H7 (cell line): Measurements from ENCODE around the gene HOOK2. TPM values are rescaled to one million over a fixed set of nuclear protein-coding genes. Genes with fewer than 3 reads are reported as not detected.
"Not testable (repeated sequence)": the region's sequence is repeated elsewhere in the genome, so short reads cannot be mapped to it uniquely, and the experiment has no call there.

Experiments used
- DNase-seq: peaks from one replicate; pipeline ENCODE4 v3.0.0; 2012
- H3K27me3 ChIP-seq: 2 replicates; pipeline ENCODE4 v1.6.0; 2011; ENCODE audit warnings: mild to moderate bottlenecking, low read length; ENCODE audit not compliant: control insufficient read depth, insufficient read depth
- H3K36me3 ChIP-seq: replicated peaks from 2 replicates; pipeline ENCODE4 v1.5.1; 2011; ENCODE audit warnings: low read length; ENCODE audit not compliant: control insufficient read depth, insufficient read depth
- H3K4me3 ChIP-seq: 2 replicates; pipeline ENCODE4 v1.5.1; 2011; ENCODE audit warnings: low read depth, mild to moderate bottlenecking, control low read depth, low read length, moderate library complexity; ENCODE audit not compliant: insufficient read depth
- total RNA-seq: library from RNA; depleted of rRNA; stranded (reverse); fragments of >200 nt; shearing (Covaris generic); gene quantifications from 2 replicates; pipeline ENCODE4 v1.2.3, GENCODE V29; 2014

The HOOK2 gene
- total RNA-seq, 1 experiment from 2014 or later: 15.4 TPM

DNA sequence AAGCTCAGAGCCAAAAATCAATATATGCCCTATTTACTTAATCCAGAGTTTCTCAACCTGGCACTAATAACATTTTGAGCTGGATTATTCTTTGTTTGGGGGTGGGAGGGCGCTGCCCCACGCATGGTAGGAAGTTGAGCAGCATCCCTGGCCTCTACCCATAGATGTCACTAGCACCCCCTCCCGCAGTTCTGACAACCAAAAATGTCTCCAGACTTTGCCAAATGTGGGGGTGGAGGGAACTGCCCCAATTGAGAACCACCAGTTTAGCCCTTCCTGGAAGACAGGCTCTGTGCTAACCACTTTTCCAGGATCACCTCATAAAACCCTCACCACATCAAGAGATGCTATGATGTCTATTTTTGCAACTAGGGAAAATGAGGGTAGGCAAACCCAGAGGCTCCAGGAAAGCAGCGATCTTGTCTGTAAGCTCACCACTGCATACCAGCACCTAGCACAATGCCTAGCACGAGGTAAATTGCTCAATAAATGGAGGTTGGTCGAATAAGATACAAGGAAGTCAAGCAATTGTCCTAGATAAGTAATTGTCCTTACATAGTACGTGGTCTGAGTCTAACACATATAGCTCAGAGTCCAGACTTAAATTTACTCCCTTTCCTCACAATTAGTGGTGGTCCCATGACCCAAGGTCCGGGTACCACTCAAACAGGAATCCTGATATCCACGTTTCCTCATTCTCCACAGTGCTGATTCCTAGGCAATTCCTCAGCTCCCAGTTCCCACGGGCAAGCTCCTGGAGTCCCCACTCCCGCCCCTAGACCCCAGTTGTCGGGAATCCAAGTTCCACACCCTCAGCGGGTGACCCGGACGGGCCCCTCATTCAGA is 41.8 kb downstream of the HOOK2 start:
- peaks cover 18% of the 10 kb centered on the region for H3K36me3 ChIP-seq
- H3K27me3 ChIP-seq: no peaks in the 10 kb centered on the region
- H3K4me3 ChIP-seq: peak overlapping the region; percentile 96
- peak; percentile 76 for DNase-seq

DNA sequence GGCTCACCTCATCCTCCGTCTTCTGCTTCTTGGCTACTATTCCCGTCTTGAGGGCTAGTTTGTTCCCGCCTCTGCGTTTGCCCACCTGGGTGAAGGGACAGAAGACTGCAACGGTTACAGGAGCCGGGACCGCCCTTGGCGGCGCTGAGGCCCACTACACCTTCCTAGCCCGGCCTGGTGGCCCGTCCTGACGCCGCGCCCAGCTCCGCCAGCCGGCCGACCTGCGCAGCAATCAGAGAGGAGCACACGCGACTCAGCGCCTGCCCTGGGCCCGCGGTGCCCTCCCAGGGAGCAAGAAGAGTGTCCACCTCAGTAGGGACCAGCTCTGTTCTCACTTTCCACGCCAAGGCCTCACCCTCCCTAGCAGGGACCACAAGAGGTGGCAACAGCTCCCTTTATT is 44.0 kb downstream of the HOOK2 start:
- no peak for DNase-seq
- peaks cover 17% of the 10 kb centered on the region for H3K36me3 ChIP-seq
- no peak overlapping the region for H3K4me3 ChIP-seq
- H3K27me3 ChIP-seq: no peaks in the 10 kb centered on the region

GRCh38 chr19:12730064-12730463 is 45.3 kb downstream of the HOOK2 start:
- no peak for DNase-seq

GRCh38 chr19:12727745-12728433 is 47.5 kb downstream of the HOOK2 start:
- H3K36me3 ChIP-seq: peaks cover 17% of the 10 kb centered on the region
- no peak for DNase-seq
- no peaks in the 10 kb centered on the region for H3K27me3 ChIP-seq
- no peak overlapping the region for H3K4me3 ChIP-seq

More at GRCh38 chr19:12730064-12730463, 45.3 kb downstream of the HOOK2 start:
- peaks cover 17% of the 10 kb centered on the region for H3K36me3 ChIP-seq
- H3K4me3 ChIP-seq: no peak overlapping the region
- no peaks in the 10 kb centered on the region for H3K27me3 ChIP-seq

DNA sequence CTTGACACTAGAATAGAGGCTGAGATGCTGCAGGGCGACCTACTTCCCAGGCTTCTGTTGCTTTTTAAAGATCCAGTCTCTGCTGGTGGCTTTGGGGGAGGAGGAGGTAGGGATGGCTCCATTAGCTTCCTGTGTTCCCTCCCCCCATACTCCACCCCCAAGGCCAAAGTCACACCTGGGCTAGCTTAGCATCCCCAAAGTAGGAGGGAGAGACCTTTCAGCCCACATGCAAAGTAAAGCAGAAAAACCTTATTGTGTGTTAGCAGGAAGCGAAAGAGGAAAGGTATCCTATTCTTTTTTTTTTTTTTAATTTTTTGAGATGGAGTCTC is 48.4 kb downstream of the HOOK2 start:
- peak; percentile 54 for DNase-seq
- Histone ChIP-seq H3K36me3 (peaks cover 14% of the 10 kb centered on the region), H3K27me3 (no peaks in the 10 kb centered on the region)

DNA sequence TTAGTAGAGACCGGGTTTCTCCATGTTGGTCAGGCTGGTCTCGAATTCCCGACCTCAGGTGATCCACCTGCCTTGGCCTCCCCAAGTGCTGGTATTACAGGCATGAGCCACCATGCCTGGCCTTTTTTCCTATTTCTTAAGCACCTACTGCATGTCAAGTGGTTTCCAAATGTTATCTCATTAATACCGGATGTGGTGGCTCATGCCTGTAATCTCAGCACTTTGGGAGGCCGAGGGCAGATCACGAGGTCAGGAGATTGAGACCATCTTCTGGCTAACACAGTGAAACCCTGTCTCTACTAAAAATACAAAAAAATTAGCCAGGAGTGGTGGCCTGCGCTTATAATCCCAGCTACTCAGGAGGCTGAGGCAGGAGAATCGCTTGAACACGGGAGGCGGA is 49.7 kb downstream of the HOOK2 start:
- not testable (repeated sequence) for H3K4me3 ChIP-seq, H3K27me3 ChIP-seq, DNase-seq, H3K36me3 ChIP-seq

More for the DNA sequence above, 48.4 kb downstream of the HOOK2 start:
- H3K4me3 ChIP-seq: no peak overlapping the region

GRCh38 chr19:12723641-12724426 is 51.5 kb downstream of the HOOK2 start, which contains the start of gene TNPO2:
TSS of gene TNPO2 (minus strand) at chr19:12723932. CDS start at chr19:12720977, 2,955 bp downstream.
- peak; percentile 89 for DNase-seq
- Histone ChIP-seq H3K36me3 (peaks cover 4% of the 10 kb centered on the region), H3K27me3 (no peaks in the 10 kb centered on the region), H3K4me3 (peak within 1 kb of the TSS; percentile 49)

- Histone ChIP-seq H3K27me3 (no peaks in the 10 kb centered on the region), H3K4me3 (peak overlapping the region; percentile 49), H3K36me3 (peaks cover 9% of the 10 kb centered on the region)
- DNase-seq: no peak
Observed at GRCh38 chr19:12723381-12723640, 52.0 kb downstream of the HOOK2 start.

DNA sequence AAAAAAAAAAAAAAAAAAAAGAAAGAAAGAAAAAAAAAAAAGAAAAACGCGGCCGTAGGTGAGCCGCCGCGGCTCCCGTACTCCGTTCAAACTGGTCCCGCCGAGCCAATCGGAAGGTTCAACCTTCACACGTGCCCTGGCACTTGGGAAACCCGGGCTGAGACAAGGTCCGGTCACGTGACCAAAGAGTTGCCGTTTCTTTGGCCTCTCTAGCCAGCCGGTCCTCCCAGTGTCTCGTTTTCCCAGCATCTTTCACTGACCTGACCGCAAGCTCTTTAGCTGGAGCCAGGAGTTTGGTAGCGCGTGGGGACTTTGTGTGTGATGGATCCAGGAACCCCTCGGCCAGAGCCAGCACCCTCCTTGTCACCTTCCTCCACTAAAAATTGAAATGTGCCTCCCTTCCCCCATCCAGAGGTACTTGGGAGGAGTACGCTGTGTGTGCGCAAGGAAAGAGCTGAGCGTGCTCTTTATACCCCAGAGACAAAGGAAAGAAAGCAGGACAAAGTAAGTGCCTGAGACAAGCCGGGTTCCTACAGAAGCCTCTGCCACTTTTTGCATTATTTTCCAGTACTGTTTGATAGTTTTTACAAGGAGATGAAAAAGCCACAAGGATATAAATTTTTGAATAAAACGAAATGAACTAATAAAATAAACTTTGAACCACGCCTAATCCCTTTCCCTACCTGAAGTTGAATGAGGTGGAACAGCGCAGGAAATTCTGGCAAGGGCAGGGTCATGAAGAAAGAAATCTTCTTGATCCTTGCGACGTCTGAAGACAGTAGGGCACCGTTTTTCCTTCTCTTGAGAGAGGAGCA is 52.6 kb downstream of the HOOK2 start:
- peaks cover 9% of the 10 kb centered on the region for H3K36me3 ChIP-seq
- no peaks in the 10 kb centered on the region for H3K27me3 ChIP-seq
- peak; percentile 97 for DNase-seq

GRCh38 chr19:12721656-12722565 is 53.4 kb downstream of the HOOK2 start:
- DNase-seq: peak; percentile 96
- Histone ChIP-seq H3K27me3 (no peaks in the 10 kb centered on the region), H3K36me3 (peaks cover 11% of the 10 kb centered on the region), H3K4me3 (peak overlapping the region; percentile 49)

More for the DNA sequence above, 52.6 kb downstream of the HOOK2 start:
- peak overlapping the region; percentile 49 for H3K4me3 ChIP-seq

- no peaks in the 10 kb centered on the region for H3K27me3 ChIP-seq
- H3K4me3 ChIP-seq: peak overlapping the region; percentile 49
- peak; percentile 66 for DNase-seq
- H3K36me3 ChIP-seq: peaks cover 15% of the 10 kb centered on the region
Observed at GRCh38 chr19:12720851-12721655, 54.3 kb downstream of the HOOK2 start.

DNA sequence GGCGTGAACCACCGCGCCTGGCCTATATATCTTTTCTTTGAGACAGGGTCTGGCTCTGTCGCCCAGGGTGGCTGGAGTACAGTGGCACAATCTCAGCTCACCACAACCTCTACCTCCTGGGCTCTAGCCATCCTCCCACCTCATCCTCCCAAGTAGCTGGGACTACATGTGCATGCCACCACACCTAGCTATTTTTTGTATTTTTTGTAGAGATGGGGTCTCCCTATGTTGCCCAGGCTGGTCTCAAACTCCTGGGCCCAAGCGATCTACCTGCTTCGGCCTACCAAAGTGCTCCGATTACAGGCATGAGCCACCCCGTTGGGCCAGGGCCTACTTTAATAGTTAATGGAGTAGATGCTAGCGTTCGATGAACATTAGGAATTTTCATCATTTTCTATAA is 55.1 kb downstream of the HOOK2 start:
- DNase-seq: no peak
- H3K36me3 ChIP-seq: peaks cover 18% of the 10 kb centered on the region

DNA sequence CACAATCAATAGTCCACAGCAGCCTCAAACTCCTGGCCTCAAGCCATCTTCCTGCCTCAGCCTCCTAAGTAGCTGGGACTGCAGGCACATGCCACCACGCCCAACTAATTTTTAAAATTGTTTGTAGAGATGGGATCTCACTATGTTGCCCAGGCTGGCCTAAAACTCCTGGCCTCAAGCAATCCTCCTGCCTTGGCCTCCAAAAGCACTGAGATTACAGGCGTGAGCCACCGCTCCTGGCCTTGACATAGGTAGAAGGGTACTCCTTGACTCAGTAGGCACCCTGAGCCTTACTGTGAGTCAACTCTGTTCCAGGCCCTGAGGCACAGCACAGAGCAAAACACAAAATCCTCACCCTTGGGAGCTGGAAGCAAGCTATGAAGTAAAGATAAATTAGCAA is 59.4 kb downstream of the HOOK2 start:
- peaks cover 39% of the 10 kb centered on the region for H3K36me3 ChIP-seq
- DNase-seq: no peak
- H3K27me3 ChIP-seq: no peaks in the 10 kb centered on the region
- no peak overlapping the region for H3K4me3 ChIP-seq

More for the DNA sequence above, 55.1 kb downstream of the HOOK2 start:
- Histone ChIP-seq H3K4me3 (peak overlapping the region; percentile 49), H3K27me3 (no peaks in the 10 kb centered on the region)
